ENCODE measurements around the gene DNAJA3.

Gene DNAJA3

GRCh38 chr16:4409081-4409932 is 16.4 kb upstream of the DNAJA3 start:
- Histone ChIP-seq H3K4me3 (ENCODE audit: low read length in 2 of 2) (no peak overlapping the region), H3K27me3 (ENCODE audit: control insufficient read depth in 2 of 2, insufficient read depth in 2 of 2, low read length in 2 of 2) (no peaks in the 10 kb centered on the region), H3K27ac (ENCODE audit: low read depth in 2 of 2, low read length in 2 of 2) (no peak overlapping the region), H3K9ac (ENCODE audit: low read depth in 1 of 2, low read length in 2 of 2) (no peak overlapping the region), H3K4me1 (ENCODE audit: control insufficient read depth in 2 of 2, insufficient read depth in 2 of 2, low read length in 2 of 2) (peaks cover 5 to 14% of the 10 kb centered on the region in 2 donors), H3K9me3 (ENCODE audit: control insufficient read depth in 2 of 2, low read length in 2 of 2) (no peaks in the 10 kb centered on the region), H3K36me3 (ENCODE audit: control insufficient read depth in 2 of 2, insufficient read depth in 2 of 2, low read length in 2 of 2) (peaks cover 36 to 51% of the 10 kb centered on the region in 2 donors)

- H3K27me3 ChIP-seq (ENCODE audit: control insufficient read depth in 2 of 2, insufficient read depth in 2 of 2, low read length in 2 of 2), result no peaks in the 10 kb centered on the region
- H3K27ac ChIP-seq (ENCODE audit: low read depth in 2 of 2, low read length in 2 of 2), result peak overlapping the region in 1 of 2 donors; percentile 38
- no peak overlapping the region for H3K4me3 ChIP-seq (ENCODE audit: low read length in 2 of 2)
- no peaks in the 10 kb centered on the region for H3K9me3 ChIP-seq (ENCODE audit: control insufficient read depth in 2 of 2, low read length in 2 of 2)
- peaks cover 17 to 26% of the 10 kb centered on the region in 2 donors for H3K4me1 ChIP-seq (ENCODE audit: control insufficient read depth in 2 of 2, insufficient read depth in 2 of 2, low read length in 2 of 2)
- H3K9ac ChIP-seq (ENCODE audit: low read depth in 1 of 2, low read length in 2 of 2), result no peak overlapping the region
- H3K36me3 ChIP-seq (ENCODE audit: control insufficient read depth in 2 of 2, insufficient read depth in 2 of 2, low read length in 2 of 2), result peaks cover 25 to 40% of the 10 kb centered on the region in 2 donors
Measured at GRCh38 chr16:4410335-4411075, 15.2 kb upstream of the DNAJA3 start.

- Histone ChIP-seq H3K4me1 (ENCODE audit: control insufficient read depth in 2 of 2, insufficient read depth in 2 of 2, low read length in 2 of 2) (peaks cover 18 to 29% of the 10 kb centered on the region in 2 donors), H3K9ac (ENCODE audit: low read depth in 1 of 2, low read length in 2 of 2) (no peak overlapping the region), H3K9me3 (ENCODE audit: control insufficient read depth in 2 of 2, low read length in 2 of 2) (no peaks in the 10 kb centered on the region)
Measured at GRCh38 chr16:4411684-4412083, 14.0 kb upstream of the DNAJA3 start.

GRCh38 chr16:4412159-4412558 is 13.5 kb upstream of the DNAJA3 start:
- Histone ChIP-seq H3K36me3 (ENCODE audit: control insufficient read depth in 2 of 2, insufficient read depth in 2 of 2, low read length in 2 of 2) (peaks cover 24 to 33% of the 10 kb centered on the region in 2 donors), H3K4me1 (ENCODE audit: control insufficient read depth in 2 of 2, insufficient read depth in 2 of 2, low read length in 2 of 2) (peaks cover 22 to 34% of the 10 kb centered on the region in 2 donors), H3K9ac (ENCODE audit: low read depth in 1 of 2, low read length in 2 of 2) (no peak overlapping the region), H3K4me3 (ENCODE audit: low read length in 2 of 2) (no peak overlapping the region), H3K9me3 (ENCODE audit: control insufficient read depth in 2 of 2, low read length in 2 of 2) (no peaks in the 10 kb centered on the region), H3K27me3 (ENCODE audit: control insufficient read depth in 2 of 2, insufficient read depth in 2 of 2, low read length in 2 of 2) (no peaks in the 10 kb centered on the region), H3K27ac (ENCODE audit: low read depth in 2 of 2, low read length in 2 of 2) (no peak overlapping the region)

More at GRCh38 chr16:4411684-4412083, 14.0 kb upstream of the DNAJA3 start:
- no peak overlapping the region for H3K27ac ChIP-seq (ENCODE audit: low read depth in 2 of 2, low read length in 2 of 2)
- no peaks in the 10 kb centered on the region for H3K27me3 ChIP-seq (ENCODE audit: control insufficient read depth in 2 of 2, insufficient read depth in 2 of 2, low read length in 2 of 2)
- peaks cover 24 to 33% of the 10 kb centered on the region in 2 donors for H3K36me3 ChIP-seq (ENCODE audit: control insufficient read depth in 2 of 2, insufficient read depth in 2 of 2, low read length in 2 of 2)
- no peak overlapping the region for H3K4me3 ChIP-seq (ENCODE audit: low read length in 2 of 2)

GRCh38 chr16:4412854-4413253 is 12.8 kb upstream of the DNAJA3 start:
- peaks cover 17 to 26% of the 10 kb centered on the region in 2 donors for H3K36me3 ChIP-seq (ENCODE audit: control insufficient read depth in 2 of 2, insufficient read depth in 2 of 2, low read length in 2 of 2)
- no peaks in the 10 kb centered on the region for H3K9me3 ChIP-seq (ENCODE audit: control insufficient read depth in 2 of 2, low read length in 2 of 2)
- peaks cover 22 to 36% of the 10 kb centered on the region in 2 donors for H3K4me1 ChIP-seq (ENCODE audit: control insufficient read depth in 2 of 2, insufficient read depth in 2 of 2, low read length in 2 of 2)
- H3K27ac ChIP-seq (ENCODE audit: low read depth in 2 of 2, low read length in 2 of 2), result no peak overlapping the region
- H3K4me3 ChIP-seq (ENCODE audit: low read length in 2 of 2), result no peak overlapping the region
- H3K27me3 ChIP-seq (ENCODE audit: control insufficient read depth in 2 of 2, insufficient read depth in 2 of 2, low read length in 2 of 2), result no peaks in the 10 kb centered on the region
- no peak overlapping the region for H3K9ac ChIP-seq (ENCODE audit: low read depth in 1 of 2, low read length in 2 of 2)

- Histone ChIP-seq H3K4me3 (ENCODE audit: low read length in 2 of 2) (peak overlapping the region in 1 of 2 donors; percentile 75), H3K36me3 (ENCODE audit: control insufficient read depth in 2 of 2, insufficient read depth in 2 of 2, low read length in 2 of 2) (peaks cover 11 to 17% of the 10 kb centered on the region in 2 donors), H3K4me1 (ENCODE audit: control insufficient read depth in 2 of 2, insufficient read depth in 2 of 2, low read length in 2 of 2) (peaks cover 22 to 37% of the 10 kb centered on the region in 2 donors), H3K9ac (ENCODE audit: low read depth in 1 of 2, low read length in 2 of 2) (no peak overlapping the region), H3K9me3 (ENCODE audit: control insufficient read depth in 2 of 2, low read length in 2 of 2) (no peaks in the 10 kb centered on the region), H3K27me3 (ENCODE audit: control insufficient read depth in 2 of 2, insufficient read depth in 2 of 2, low read length in 2 of 2) (no peaks in the 10 kb centered on the region), H3K27ac (ENCODE audit: low read depth in 2 of 2, low read length in 2 of 2) (peak overlapping the region; percentile 13 to 90)
Measured at GRCh38 chr16:4414187-4414917, 11.3 kb upstream of the DNAJA3 start.

- peaks cover 9 to 14% of the 10 kb centered on the region in 2 donors for H3K36me3 ChIP-seq (ENCODE audit: control insufficient read depth in 2 of 2, insufficient read depth in 2 of 2, low read length in 2 of 2)
- H3K9ac ChIP-seq (ENCODE audit: low read depth in 1 of 2, low read length in 2 of 2), result peak overlapping the region; percentile 77 to 87
- peak overlapping the region; percentile 75 to 84 for H3K4me3 ChIP-seq (ENCODE audit: low read length in 2 of 2)
- H3K27ac ChIP-seq (ENCODE audit: low read depth in 2 of 2, low read length in 2 of 2), result peak overlapping the region; percentile 82 to 90
- no peaks in the 10 kb centered on the region for H3K9me3 ChIP-seq (ENCODE audit: control insufficient read depth in 2 of 2, low read length in 2 of 2)
- no peaks in the 10 kb centered on the region for H3K27me3 ChIP-seq (ENCODE audit: control insufficient read depth in 2 of 2, insufficient read depth in 2 of 2, low read length in 2 of 2)
- H3K4me1 ChIP-seq (ENCODE audit: control insufficient read depth in 2 of 2, insufficient read depth in 2 of 2, low read length in 2 of 2), result peaks cover 29 to 42% of the 10 kb centered on the region in 2 donors
Measured at GRCh38 chr16:4415538-4416199, 10.0 kb upstream of the DNAJA3 start.

GRCh38 chr16:4416200-4417032 is 9.3 kb upstream of the DNAJA3 start, which contains the start of gene CORO7:
Gene CORO7, minus strand, starts transcription at chr16:4416596. Its CDS starts 78 bp downstream, at chr16:4416518.
- H3K27me3 ChIP-seq (ENCODE audit: control insufficient read depth in 2 of 2, insufficient read depth in 2 of 2, low read length in 2 of 2), result no peaks in the 10 kb centered on the region
- peak within 1 kb of the TSS; percentile 77 to 87 for H3K9ac ChIP-seq (ENCODE audit: low read depth in 1 of 2, low read length in 2 of 2)
- H3K36me3 ChIP-seq (ENCODE audit: control insufficient read depth in 2 of 2, insufficient read depth in 2 of 2, low read length in 2 of 2), result peaks cover 7 to 14% of the 10 kb centered on the region in 2 donors
- H3K4me1 ChIP-seq (ENCODE audit: control insufficient read depth in 2 of 2, insufficient read depth in 2 of 2, low read length in 2 of 2), result peaks cover 31 to 39% of the 10 kb centered on the region in 2 donors
- H3K4me3 ChIP-seq (ENCODE audit: low read length in 2 of 2), result peak within 1 kb of the TSS; percentile 84 to 87
- H3K9me3 ChIP-seq (ENCODE audit: control insufficient read depth in 2 of 2, low read length in 2 of 2), result no peaks in the 10 kb centered on the region
- H3K27ac ChIP-seq (ENCODE audit: low read depth in 2 of 2, low read length in 2 of 2), result peak within 1 kb of the TSS; percentile 82 to 90

Measured in mucosa of rectum (tissue), 2 donors.